ENCODE data around the gene ZNF595. TPM values are rescaled to one million over a fixed set of nuclear protein-coding genes. Genes with fewer than 3 reads are reported as not detected.
A peak's percentile ranks its signal among the peaks of the same experiment; 100 is the strongest.
"Not testable (repeated sequence)": the region's sequence is repeated elsewhere in the genome, so short reads cannot be mapped to it uniquely, and the experiment has no call there.

The ZNF595 gene
- total RNA-seq, 2 experiments from 2014 or later, result 1.6 to 1.9 TPM

DNA sequence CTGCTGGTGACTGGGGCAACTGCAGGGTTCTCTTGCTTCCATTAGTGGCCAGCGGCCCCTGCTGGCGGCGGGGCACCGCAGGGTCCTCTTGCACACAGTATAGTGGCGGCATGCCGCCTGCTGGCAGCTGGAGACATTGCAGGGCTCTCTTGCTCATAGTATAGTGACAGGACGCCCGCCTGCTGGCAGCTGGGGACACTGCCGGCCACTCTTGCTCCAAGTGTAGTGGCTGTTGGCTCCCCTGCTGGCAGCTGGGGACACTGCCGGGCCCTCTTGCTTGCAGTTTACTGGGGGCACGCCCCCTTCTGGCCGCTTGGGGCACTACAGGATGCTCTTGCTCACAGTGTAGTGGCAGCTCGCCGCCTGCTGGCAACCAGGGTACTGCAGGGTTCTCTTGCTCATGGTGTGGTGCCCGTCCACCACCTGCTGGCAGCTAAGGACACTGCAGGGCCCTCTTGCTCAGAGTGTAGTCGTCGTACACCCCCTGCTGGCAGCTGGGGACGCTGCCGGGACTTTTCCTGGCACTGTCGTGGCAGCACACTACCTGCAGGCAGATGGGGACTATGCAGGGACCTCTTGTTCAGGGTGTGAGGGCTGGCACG lies 41.2 kb upstream of the ZNF595 start:
- H3K36me3 ChIP-seq (ENCODE audit: insufficient read depth, low read length); H2AFZ ChIP-seq (ENCODE audit: low read length); H4K20me1 ChIP-seq (ENCODE audit: insufficient read depth, low read length); H3K4me2 ChIP-seq (ENCODE audit: low read length); H3K4me3 ChIP-seq (ENCODE audit: low read depth, low read length, poor library complexity, severe bottlenecking); H3K9me2 ChIP-seq (ENCODE audit: insufficient read depth, low read length); H3K9me3 ChIP-seq (ENCODE audit: low read length); H3K27ac ChIP-seq (ENCODE audit: low read depth, low read length, poor library complexity, severe bottlenecking); CTCF ChIA-PET (ENCODE audit: unreplicated experiment); BruUV-seq (replicated peaks); intact Hi-C loops (cut with micrococcal nuclease; ENCODE audit: unreplicated experiment); POLR2A ChIA-PET; H3K79me2 ChIP-seq (ENCODE audit: insufficient read depth, low read depth, low read length); H3K4me1 ChIP-seq (ENCODE audit: insufficient read depth, low read length, poor library complexity, severe bottlenecking): not testable (repeated sequence)
- TF ChIP-seq, protein P1, sequence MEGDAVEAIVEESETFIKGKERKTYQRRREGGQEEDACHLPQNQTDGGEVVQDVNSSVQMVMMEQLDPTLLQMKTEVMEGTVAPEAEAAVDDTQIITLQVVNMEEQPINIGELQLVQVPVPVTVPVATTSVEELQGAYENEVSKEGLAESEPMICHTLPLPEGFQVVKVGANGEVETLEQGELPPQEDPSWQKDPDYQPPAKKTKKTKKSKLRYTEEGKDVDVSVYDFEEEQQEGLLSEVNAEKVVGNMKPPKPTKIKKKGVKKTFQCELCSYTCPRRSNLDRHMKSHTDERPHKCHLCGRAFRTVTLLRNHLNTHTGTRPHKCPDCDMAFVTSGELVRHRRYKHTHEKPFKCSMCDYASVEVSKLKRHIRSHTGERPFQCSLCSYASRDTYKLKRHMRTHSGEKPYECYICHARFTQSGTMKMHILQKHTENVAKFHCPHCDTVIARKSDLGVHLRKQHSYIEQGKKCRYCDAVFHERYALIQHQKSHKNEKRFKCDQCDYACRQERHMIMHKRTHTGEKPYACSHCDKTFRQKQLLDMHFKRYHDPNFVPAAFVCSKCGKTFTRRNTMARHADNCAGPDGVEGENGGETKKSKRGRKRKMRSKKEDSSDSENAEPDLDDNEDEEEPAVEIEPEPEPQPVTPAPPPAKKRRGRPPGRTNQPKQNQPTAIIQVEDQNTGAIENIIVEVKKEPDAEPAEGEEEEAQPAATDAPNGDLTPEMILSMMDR (conservative IDR thresholded peaks at IDR 0.05; ENCODE audit: low read length), result peak; percentile 64
- peak; percentile 42 for DNase-seq (ENCODE audit: low spot score)

DNA sequence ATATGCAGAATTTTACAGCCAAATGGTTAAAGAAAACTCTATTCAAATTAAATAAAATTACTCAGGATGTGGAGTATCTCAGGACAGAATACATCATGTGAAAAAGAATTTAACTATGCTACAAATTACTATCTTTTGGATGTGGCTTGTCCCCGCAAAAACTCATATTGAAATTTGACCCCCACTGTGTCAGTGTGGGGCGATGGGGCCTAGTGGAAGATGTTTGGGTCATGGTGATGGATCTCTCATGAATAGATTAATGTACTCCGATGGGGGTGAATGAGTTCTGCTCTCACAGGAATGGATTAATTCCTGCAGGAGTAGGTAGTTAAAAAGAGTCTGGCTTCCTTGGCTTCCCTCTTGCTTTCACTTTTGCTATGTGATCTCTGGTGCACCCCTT lies 35.0 kb upstream of the ZNF595 start:
- POLR2A ChIA-PET; CTCF ChIA-PET (ENCODE audit: unreplicated experiment): not testable (repeated sequence)

DNA sequence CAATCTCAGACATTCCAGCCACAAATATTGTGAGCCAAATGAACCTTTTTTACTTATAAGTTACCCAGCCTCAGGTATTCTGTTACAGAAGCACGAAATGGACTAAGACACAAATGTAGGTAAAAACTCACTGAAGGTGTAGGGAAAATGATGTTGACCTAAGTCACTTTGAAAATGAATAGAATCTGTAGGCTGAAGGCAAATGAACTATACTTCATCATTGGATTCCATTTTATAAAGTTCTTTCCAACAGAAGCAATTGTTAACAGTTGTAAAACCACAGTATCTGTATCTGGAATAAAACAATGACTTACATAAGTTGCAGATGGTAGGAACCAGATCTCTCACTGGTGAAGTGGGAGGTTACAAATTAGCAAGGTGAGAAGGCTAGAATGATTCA lies 34.5 kb upstream of the ZNF595 start:
- H3K36me3 ChIP-seq (ENCODE audit: insufficient read depth, low read length); CTCF ChIA-PET (ENCODE audit: unreplicated experiment); H3K4me1 ChIP-seq (ENCODE audit: insufficient read depth, low read length, poor library complexity, severe bottlenecking); H3K4me2 ChIP-seq (ENCODE audit: low read length); intact Hi-C loops (cut with micrococcal nuclease; ENCODE audit: unreplicated experiment); DNase-seq (ENCODE audit: low spot score); H3K79me2 ChIP-seq (ENCODE audit: insufficient read depth, low read depth, low read length); H2AFZ ChIP-seq (ENCODE audit: low read length); H4K20me1 ChIP-seq (ENCODE audit: insufficient read depth, low read length); H3K9me3 ChIP-seq (ENCODE audit: low read length); H3K9me2 ChIP-seq (ENCODE audit: insufficient read depth, low read length); H3K4me3 ChIP-seq (ENCODE audit: low read depth, low read length, poor library complexity, severe bottlenecking); BruUV-seq (replicated peaks); POLR2A ChIA-PET; H3K27ac ChIP-seq (ENCODE audit: low read depth, low read length, poor library complexity, severe bottlenecking): not testable (repeated sequence)

More for the DNA sequence above, 35.0 kb upstream of the ZNF595 start:
- H3K36me3 ChIP-seq (ENCODE audit: insufficient read depth, low read length); BruUV-seq (replicated peaks); intact Hi-C loops (cut with micrococcal nuclease; ENCODE audit: unreplicated experiment); H3K9me3 ChIP-seq (ENCODE audit: low read length); H3K4me3 ChIP-seq (ENCODE audit: low read depth, low read length, poor library complexity, severe bottlenecking); H3K4me2 ChIP-seq (ENCODE audit: low read length); H2AFZ ChIP-seq (ENCODE audit: low read length); H4K20me1 ChIP-seq (ENCODE audit: insufficient read depth, low read length); H3K4me1 ChIP-seq (ENCODE audit: insufficient read depth, low read length, poor library complexity, severe bottlenecking); H3K9me2 ChIP-seq (ENCODE audit: insufficient read depth, low read length); DNase-seq (ENCODE audit: low spot score); H3K79me2 ChIP-seq (ENCODE audit: insufficient read depth, low read depth, low read length); H3K27ac ChIP-seq (ENCODE audit: low read depth, low read length, poor library complexity, severe bottlenecking): not testable (repeated sequence)

DNA sequence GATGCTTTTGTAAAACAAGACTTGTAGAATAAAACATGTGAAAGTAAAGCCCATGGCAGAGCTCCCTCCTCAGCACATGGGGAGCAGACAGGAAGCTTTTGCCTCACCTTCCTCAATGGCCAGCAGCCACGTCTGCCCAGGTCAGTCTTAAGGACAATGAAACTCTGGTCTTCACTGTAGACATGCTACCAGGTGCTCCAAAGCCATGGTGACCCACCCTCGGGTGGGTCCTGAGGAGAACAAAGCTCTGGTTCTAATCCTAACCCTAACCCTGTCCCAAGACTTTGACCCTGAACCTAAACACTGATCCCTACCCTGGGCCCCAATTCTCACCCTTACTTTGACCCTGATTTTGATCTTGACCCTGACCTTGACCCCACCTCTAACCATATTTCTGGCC lies 30.2 kb upstream of the ZNF595 start:
- H3K27ac ChIP-seq (ENCODE audit: low read depth, low read length, poor library complexity, severe bottlenecking); H3K9me2 ChIP-seq (ENCODE audit: insufficient read depth, low read length); H3K79me2 ChIP-seq (ENCODE audit: insufficient read depth, low read depth, low read length); intact Hi-C loops (cut with micrococcal nuclease; ENCODE audit: unreplicated experiment); H3K36me3 ChIP-seq (ENCODE audit: insufficient read depth, low read length); DNase-seq (ENCODE audit: low spot score); H3K4me3 ChIP-seq (ENCODE audit: low read depth, low read length, poor library complexity, severe bottlenecking); CTCF ChIA-PET (ENCODE audit: unreplicated experiment); H3K4me2 ChIP-seq (ENCODE audit: low read length); H3K4me1 ChIP-seq (ENCODE audit: insufficient read depth, low read length, poor library complexity, severe bottlenecking); H4K20me1 ChIP-seq (ENCODE audit: insufficient read depth, low read length); POLR2A ChIA-PET; H2AFZ ChIP-seq (ENCODE audit: low read length); BruUV-seq (replicated peaks); H3K9me3 ChIP-seq (ENCODE audit: low read length): not testable (repeated sequence)

DNA sequence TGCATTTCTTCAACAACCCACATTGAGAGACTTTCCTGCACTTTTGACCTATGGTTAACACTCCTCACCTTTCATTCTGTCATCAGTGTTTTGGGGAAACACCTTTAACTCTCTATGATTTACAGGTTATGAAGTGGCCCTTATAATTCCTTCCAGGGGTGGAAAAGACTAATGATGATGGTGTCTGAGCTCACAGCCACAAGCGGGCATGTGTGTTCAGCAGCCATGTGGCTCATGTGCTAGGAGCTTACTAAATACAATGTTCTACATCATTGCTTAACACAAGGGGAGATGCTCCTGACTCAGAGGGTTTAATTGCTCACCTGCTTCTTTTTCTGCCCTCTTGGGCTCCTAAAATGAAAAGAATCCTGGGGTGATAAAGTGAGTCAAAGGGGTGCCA lies 28.8 kb upstream of the ZNF595 start:
- H3K27ac ChIP-seq (ENCODE audit: low read depth, low read length, poor library complexity, severe bottlenecking); H3K4me1 ChIP-seq (ENCODE audit: insufficient read depth, low read length, poor library complexity, severe bottlenecking); H3K4me3 ChIP-seq (ENCODE audit: low read depth, low read length, poor library complexity, severe bottlenecking); H3K79me2 ChIP-seq (ENCODE audit: insufficient read depth, low read depth, low read length); H3K4me2 ChIP-seq (ENCODE audit: low read length); H3K36me3 ChIP-seq (ENCODE audit: insufficient read depth, low read length); H3K9me3 ChIP-seq (ENCODE audit: low read length); DNase-seq (ENCODE audit: low spot score); POLR2A ChIA-PET; intact Hi-C loops (cut with micrococcal nuclease; ENCODE audit: unreplicated experiment); H4K20me1 ChIP-seq (ENCODE audit: insufficient read depth, low read length); H2AFZ ChIP-seq (ENCODE audit: low read length); CTCF ChIA-PET (ENCODE audit: unreplicated experiment); BruUV-seq (replicated peaks); H3K9me2 ChIP-seq (ENCODE audit: insufficient read depth, low read length): not testable (repeated sequence)

DNA sequence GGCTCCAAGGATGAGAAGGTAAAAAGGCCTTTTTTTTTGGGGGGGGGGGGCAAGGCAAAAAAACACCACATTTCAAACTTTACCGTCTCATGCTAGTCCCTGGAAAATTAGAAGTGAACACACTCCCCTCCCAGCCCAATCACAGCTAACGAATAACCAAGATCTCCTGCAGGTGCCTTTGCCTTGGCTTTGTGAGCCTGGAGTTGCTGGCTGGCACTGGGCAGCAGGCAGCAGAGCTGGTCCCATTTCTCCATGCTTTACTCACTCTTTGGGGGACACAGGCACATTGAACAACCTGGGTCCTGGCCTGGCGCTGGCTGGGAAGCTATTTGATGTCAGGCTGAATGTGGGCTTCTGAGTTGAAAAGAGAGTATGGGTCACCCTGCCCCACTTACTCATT lies 25.6 kb upstream of the ZNF595 start:
- H3K36me3 ChIP-seq (ENCODE audit: insufficient read depth, low read length); H3K4me2 ChIP-seq (ENCODE audit: low read length); H2AFZ ChIP-seq (ENCODE audit: low read length); H3K4me3 ChIP-seq (ENCODE audit: low read depth, low read length, poor library complexity, severe bottlenecking); H3K9me3 ChIP-seq (ENCODE audit: low read length); H3K9me2 ChIP-seq (ENCODE audit: insufficient read depth, low read length); BruUV-seq (replicated peaks); H4K20me1 ChIP-seq (ENCODE audit: insufficient read depth, low read length); intact Hi-C loops (cut with micrococcal nuclease; ENCODE audit: unreplicated experiment); H3K79me2 ChIP-seq (ENCODE audit: insufficient read depth, low read depth, low read length); H3K27ac ChIP-seq (ENCODE audit: low read depth, low read length, poor library complexity, severe bottlenecking); H3K4me1 ChIP-seq (ENCODE audit: insufficient read depth, low read length, poor library complexity, severe bottlenecking); DNase-seq (ENCODE audit: low spot score): not testable (repeated sequence)
- ChIA-PET CTCF (ENCODE audit: unreplicated experiment) (interaction anchor here (0.8 to 1.6 kb wide), 2 partner anchors 9 to 34 kb away, joined by 3 to 4 read pairs; no protein-coding TSS in a partner anchor), POLR2A (interaction anchor here (1.3 to 3.2 kb wide), 4 partner anchors 9 to 30 kb away, joined by 4 to 41 read pairs (median 16); no protein-coding TSS in a partner anchor)

Measured in OCI-LY7 (cell line).